SK-N-SH treated with all-trans-retinoic acid at 6 μM for 48 hours (cell line): ENCODE results near the gene GHDC.

ENCODE experiments used
- ATAC-seq: fragments of 200-7000 bp; cut with Tn5 transposase; 3 replicates; pipeline ENCODE4 v1.9.1; 2020; ENCODE audit warnings: mild to moderate bottlenecking, moderate library complexity
- CREB5 ChIP-seq: fragments of 250-450 bp; sonication (Bioruptor Pico); IDR thresholded peaks from 2 replicates; pipeline ENCODE4 v1.5.1; 2020; ENCODE audit warnings: low read depth, mild to moderate bottlenecking, moderate library complexity
- CSDC2 ChIP-seq: fragments of 250-450 bp; sonication (Bioruptor Pico); IDR thresholded peaks from 2 replicates; pipeline ENCODE4 v1.5.0; 2020; ENCODE audit warnings: mild to moderate bottlenecking, moderate library complexity
- CSRNP3 ChIP-seq: fragments of 250-450 bp; sonication (Bioruptor Pico); IDR thresholded peaks from 2 replicates; pipeline ENCODE4 v1.5.1; 2021; ENCODE audit warnings: mild to moderate bottlenecking, moderate library complexity
- ESRRG ChIP-seq: fragments of 250-450 bp; sonication (Bioruptor Pico); IDR thresholded peaks from 2 replicates; pipeline ENCODE4 v1.6.1; 2021; ENCODE audit warnings: mild to moderate bottlenecking
- GLIS3 ChIP-seq: fragments of 250-450 bp; sonication (Bioruptor Pico); IDR thresholded peaks from 2 replicates; pipeline ENCODE4 v1.5.0; 2020; ENCODE audit warnings: mild to moderate bottlenecking, moderate library complexity
- ISL1 ChIP-seq: fragments of 250-450 bp; sonication (Bioruptor Pico); IDR thresholded peaks from 2 replicates; pipeline ENCODE4 v2.1.2; 2022; ENCODE audit warnings: mild to moderate bottlenecking, moderate library complexity
- SNAI2 ChIP-seq: fragments of 250-450 bp; sonication (Bioruptor Pico); IDR thresholded peaks from 2 replicates; pipeline ENCODE4 v1.5.0; 2020; ENCODE audit warnings: mild to moderate bottlenecking, moderate library complexity
- TCF4 ChIP-seq: fragments of 250-450 bp; sonication (Bioruptor Pico); IDR thresholded peaks from 2 replicates; pipeline ENCODE4 v1.8.0; 2021; ENCODE audit warnings: mild to moderate bottlenecking, moderate library complexity, borderline replicate concordance
- TOX ChIP-seq: fragments of 250-450 bp; sonication (Bioruptor Pico); IDR thresholded peaks from 2 replicates; pipeline ENCODE4 v1.8.0; 2021; ENCODE audit warnings: mild to moderate bottlenecking, moderate library complexity, borderline replicate concordance
- TSHZ2 ChIP-seq: fragments of 250-450 bp; sonication (Bioruptor Pico); IDR thresholded peaks from 2 replicates; pipeline ENCODE4 v1.5.0; 2020; ENCODE audit warnings: mild to moderate bottlenecking, moderate library complexity
- ZC3H10 ChIP-seq: fragments of 250-450 bp; sonication (Bioruptor Pico); IDR thresholded peaks from 2 replicates; pipeline ENCODE4 v1.5.1; 2021; ENCODE audit warnings: mild to moderate bottlenecking, moderate library complexity
- ZFP3 ChIP-seq: fragments of 250-450 bp; sonication (Bioruptor Pico); IDR thresholded peaks from 2 replicates; pipeline ENCODE4 v1.5.0; 2020; ENCODE audit warnings: mild to moderate bottlenecking, moderate library complexity
- ZNF565 ChIP-seq: fragments of 450-650 bp; formaldehyde crosslinking; conservative IDR thresholded peaks from 2 replicates; pipeline ENCODE4 v1.5.0; 2020; ENCODE audit warnings: low read depth, mild to moderate bottlenecking, moderate library complexity
- ZNF70 ChIP-seq: fragments of 450-650 bp; formaldehyde crosslinking; IDR thresholded peaks from 2 replicates; pipeline ENCODE4 v1.5.0; 2020; ENCODE audit warnings: mild to moderate bottlenecking, moderate library complexity
- ZNF8 ChIP-seq: fragments of 450-650 bp; formaldehyde crosslinking; IDR thresholded peaks from 2 replicates; pipeline ENCODE4 v1.5.0; 2020; ENCODE audit warnings: mild to moderate bottlenecking, moderate library complexity

The GHDC gene

GRCh38 chr17:42197564-42198156 lies 3.4 kb upstream of the GHDC start:
- TF ChIP-seq TSHZ2 (CRISPR knock-in tag) (no peak), CSRNP3 (CRISPR knock-in tag) (no peak), TCF4 (no peak), ZC3H10 (CRISPR knock-in tag) (no peak), CREB5 (CRISPR knock-in tag) (no peak), GLIS3 (CRISPR knock-in tag) (no peak), ZNF565 (CRISPR knock-in tag) (no peak)
- no peak for ATAC-seq

GRCh38 chr17:42193216-42193968 lies 902 bp downstream of the GHDC start:
- TF ChIP-seq TOX (CRISPR knock-in tag) (no peak), ZNF8 (CRISPR knock-in tag) (no peak), ZC3H10 (CRISPR knock-in tag) (no peak), ESRRG (CRISPR knock-in tag) (no peak), SNAI2 (CRISPR knock-in tag) (no peak), ISL1 (no peak)
- TF ChIP-seq, all 23 proteins: peak for 0
- ATAC-seq: no peak; the same call in 2 of the 3 replicates

- TF ChIP-seq ISL1: no peak
- no peak for TF ChIP-seq ZFP3 (CRISPR knock-in tag)
- ATAC-seq: no peak
Measured at GRCh38 chr17:42192189-42193126, 1.8 kb downstream of the GHDC start.

- ATAC-seq: no peak
- TF ChIP-seq CSRNP3 (CRISPR knock-in tag) (no peak), CSDC2 (CRISPR knock-in tag) (no peak), ZNF565 (CRISPR knock-in tag) (no peak)
Measured at GRCh38 chr17:42191275-42191608, 3.1 kb downstream of the GHDC start.

- no peak for ATAC-seq
- TF ChIP-seq ZC3H10 (CRISPR knock-in tag) (no peak), ZNF70 (CRISPR knock-in tag) (no peak), ZNF565 (CRISPR knock-in tag) (no peak), TOX (CRISPR knock-in tag) (no peak)
Measured at GRCh38 chr17:42190491-42191274, 3.6 kb downstream of the GHDC start.
